K562 (cell line): Measurements from ENCODE around the gene VDAC2. TPM values are rescaled to one million over a fixed set of nuclear protein-coding genes. Genes with fewer than 3 reads are reported as not detected.
A peak's percentile ranks its signal among the peaks of the same experiment; 100 is the strongest.

Experiments
- BMI1 ChIP-seq: fragments of 150-350 bp; IDR thresholded peaks from 2 replicates; pipeline ENCODE4 v1.6.1; 2014; ENCODE audit warnings: low read length
- CBFA2T3 ChIP-seq: fragments of 450-650 bp; IDR thresholded peaks from 2 replicates; pipeline ENCODE4 v1.6.1; 2017
- CBFB ChIP-seq: sonication (generic); formaldehyde crosslinking; IDR thresholded peaks from 2 replicates; pipeline ENCODE4 v1.4.0; 2020; ENCODE audit warnings: mild to moderate bottlenecking, missing genetic modification reagents
- CREM ChIP-seq: IDR thresholded peaks from 2 replicates; pipeline ENCODE4 v1.6.1; 2014; ENCODE audit warnings: antibody characterized with exemption, low read depth
- CTBP1 ChIP-seq: fragments of 450-650 bp; IDR thresholded peaks from 2 replicates; pipeline ENCODE4 v1.6.1; 2016; ENCODE audit warnings: borderline replicate concordance
- ELF2 ChIP-seq: fragments of 250-450 bp; sonication (Bioruptor Pico); IDR thresholded peaks from 2 replicates; pipeline ENCODE4 v1.5.0; 2021; ENCODE audit warnings: mild to moderate bottlenecking
- FOSL1 ChIP-seq: fragments of 200-800 bp; sonication (Bioruptor generic); conservative IDR thresholded peaks from 2 replicates; pipeline ENCODE4 v1.6.1; 2016; ENCODE audit warnings: missing genetic modification characterization, missing compliant biosample characterization
- FOXK2 ChIP-seq, 2 experiments: fragments of 450-650 bp; IDR thresholded peaks in 1 of 2; conservative IDR thresholded peaks in 1 of 2; 2 replicates each; pipeline ENCODE4 v1.6.1; 2016; ENCODE audit warnings: low read depth in 2 of 2, mild to moderate bottlenecking in 1 of 2
- HDGF ChIP-seq: fragments of 450-650 bp; IDR thresholded peaks from 2 replicates; pipeline ENCODE4 v1.6.1; 2016
- HLTF ChIP-seq: fragments of 450-650 bp; IDR thresholded peaks from 2 replicates; pipeline ENCODE4 v1.6.1; 2016
- KLF16 ChIP-seq: IDR thresholded peaks from 2 replicates; pipeline ENCODE4 v1.6.1; 2016; ENCODE audit warnings: antibody characterized with exemption
- NBN ChIP-seq: fragments of 450-650 bp; IDR thresholded peaks from 2 replicates; pipeline ENCODE4 v1.6.1; 2016; ENCODE audit warnings: low read depth, mild to moderate bottlenecking
- NFXL1 ChIP-seq: fragments of 450-650 bp; formaldehyde crosslinking; IDR thresholded peaks from 2 replicates; pipeline ENCODE4 v1.4.0; 2021; ENCODE audit warnings: mild to moderate bottlenecking
- PCBP2 ChIP-seq: fragments of 200-400 bp; formaldehyde crosslinking; IDR thresholded peaks from 2 replicates; pipeline ENCODE4 v1.6.1; 2018; ENCODE audit warnings: low read length, low read depth, mild to moderate bottlenecking, moderate library complexity; ENCODE audit not compliant: poor library complexity, severe bottlenecking
- RAD51 ChIP-seq: fragments of 450-650 bp; IDR thresholded peaks from 2 replicates; pipeline ENCODE4 v1.7.1; 2016; ENCODE audit warnings: low read depth, mild to moderate bottlenecking, borderline replicate concordance
- RBM14 ChIP-seq: fragments of 200-400 bp; formaldehyde crosslinking; IDR thresholded peaks from 2 replicates; pipeline ENCODE4 v1.6.1; 2018; ENCODE audit warnings: low read depth, mild to moderate bottlenecking, low read length, moderate library complexity, borderline replicate concordance; ENCODE audit not compliant: insufficient read depth
- SIN3B ChIP-seq: fragments of 450-650 bp; IDR thresholded peaks from 2 replicates; pipeline ENCODE4 v1.6.1; 2017; ENCODE audit warnings: low read depth, mild to moderate bottlenecking, moderate library complexity
- SMAD1 ChIP-seq: fragments of 150-350 bp; IDR thresholded peaks from 2 replicates; pipeline ENCODE4 v1.6.1; 2014; ENCODE audit warnings: low read length, low read depth; ENCODE audit not compliant: partially characterized antibody
- SP1 ChIP-seq: sonication (generic); formaldehyde crosslinking; IDR thresholded peaks from 2 replicates; pipeline ENCODE4 v1.8.1; 2022; ENCODE audit warnings: mild to moderate bottlenecking, missing genetic modification reagents
- SUPT5H ChIP-seq: fragments of 450-650 bp; IDR thresholded peaks from 2 replicates; pipeline ENCODE4 v1.6.1; 2016
- TAL1 ChIP-seq: fragments of 450-650 bp; IDR thresholded peaks from 2 replicates; pipeline ENCODE4 v1.6.1; 2016; ENCODE audit warnings: mild to moderate bottlenecking
- TRIM28 ChIP-seq: fragments of 450-650 bp; IDR thresholded peaks from 2 replicates; pipeline ENCODE4 v1.6.1; 2017
- YBX1 ChIP-seq: fragments of 450-650 bp; IDR thresholded peaks from 2 replicates; pipeline ENCODE4 v1.7.1; 2016; ENCODE audit warnings: mild to moderate bottlenecking
- ZKSCAN1 ChIP-seq: fragments of 150-350 bp; IDR thresholded peaks from 2 replicates; pipeline ENCODE4 v1.6.1; 2016; ENCODE audit warnings: low read depth, low read length
- ZNF699 ChIP-seq: fragments of 250-450 bp; sonication (Bioruptor Pico); IDR thresholded peaks from 2 replicates; pipeline ENCODE4 v1.8.0; 2021; ENCODE audit warnings: mild to moderate bottlenecking, moderate library complexity; ENCODE audit not compliant: insufficient replicate concordance
- polyA plus RNA-seq, 8 experiments: library from polyadenylated mRNA; depleted of rRNA in 4 of 8; stranded (reverse) in 5 of 8; unstranded in 3 of 8; fragments of >200 nt; fragmentation: Nextera tagmentation in 2 of 8; fragmentation: Illumina TruSeq in 1 of 8; extraction: Ambion mirVana in 2 of 8; extraction: Trizol in 1 of 8; gene quantifications; 2 replicates each; pipeline versions ENCODE4 v1.2.1 to v1.2.3, GENCODE V29; 2011 to 2014; ENCODE audit warnings: inconsistent platforms in 1 of 8, missing spikeins in 1 of 8
- total RNA-seq, 7 experiments: library from RNA; depleted of rRNA in 6 of 7; stranded (reverse); fragments of >200 nt in 6 of 7; fragmentation: Illumina TruSeq in 2 of 7; extraction: Trizol in 2 of 7; gene quantifications; 2 replicates each; pipeline versions ENCODE4 v1.2.1 to v1.2.3, GENCODE V29; 2011 to 2021; ENCODE audit warnings: low replicate concordance in 1 of 7
- TF ChIP-seq, protein P1 (sequence below): fragments of 450-650 bp; IDR thresholded peaks from 2 replicates; pipeline ENCODE4 v1.6.1; 2016; ENCODE audit warnings: borderline replicate concordance
- TF ChIP-seq, protein P2 (sequence below): fragments of 250-450 bp; sonication (Bioruptor Pico); IDR thresholded peaks from 2 replicates; pipeline ENCODE4 v1.8.0; 2021; ENCODE audit warnings: borderline replicate concordance, mild to moderate bottlenecking, moderate library complexity; ENCODE audit not compliant: poor library complexity, severe bottlenecking
- TF ChIP-seq, protein P3 (sequence below): sonication (generic); formaldehyde crosslinking; IDR thresholded peaks from 2 replicates; pipeline ENCODE4 v1.5.0; 2020; ENCODE audit warnings: missing genetic modification reagents
- TF ChIP-seq, protein P4 (sequence below): fragments of 200-800 bp; sonication (Bioruptor generic); IDR thresholded peaks from 2 replicates; pipeline ENCODE4 v1.6.1; 2017; ENCODE audit warnings: missing genetic modification characterization, missing compliant biosample characterization

VDAC2 gene
- total and polyA plus RNA-seq, 9 of the 15 experiments (the other 6 are each of a cell fraction or from before 2014, with no cell fraction given): 139 to 450 (median 250) TPM

DNA sequence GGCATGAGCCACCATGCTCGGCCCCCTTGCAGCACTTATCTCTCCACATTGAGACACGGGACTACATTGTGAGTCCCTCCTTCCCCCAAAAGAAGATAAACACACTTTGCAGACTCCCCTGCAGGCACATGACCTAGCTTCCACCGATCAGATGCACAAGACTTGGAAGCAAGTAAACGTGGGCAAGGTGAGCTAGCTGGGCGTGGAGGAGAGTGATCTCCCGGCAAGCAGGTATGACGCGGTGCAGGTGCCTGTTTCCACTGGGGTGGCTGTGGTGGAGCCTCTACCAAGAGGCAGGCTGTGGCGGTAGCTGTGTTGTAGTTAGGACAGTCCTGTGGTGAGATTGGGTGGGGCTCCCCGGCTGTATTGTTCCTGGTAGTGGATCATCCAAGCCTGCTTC, 32.8 kb downstream of the VDAC2 start (continued):
- TF ChIP-seq SUPT5H (no peak), FOSL1 (tag) (no peak), KLF16 (no peak), HDGF (peak; percentile 49; the same call in 1 of the 2 replicates), ZNF699 (CRISPR knock-in tag) (no peak), PCBP2 (no peak), SP1 (CRISPR knock-in tag) (no peak), CBFA2T3 (peak; percentile 74), YBX1 (no peak), NBN (no peak), RAD51 (peak; percentile 54; the same call in 1 of the 2 replicates), BMI1 (no peak), CBFB (no peak), ELF2 (CRISPR knock-in tag) (no peak), FOXK2 (conservative IDR thresholded peaks at IDR 0.05 in 1 of 2, IDR thresholded peaks at IDR 0.05 in 1 of 2; ENCODE audit: low read depth in 2 of 2) (peak; percentile 74 to 75; a peak in 3 of 4 replicates), NFXL1 (no peak), HLTF (no peak), RBM14 (no peak), CTBP1 (peak; percentile 83; the same call in 1 of the 2 replicates), TRIM28 (no peak), TAL1 (peak; percentile 25; the same call in 1 of the 2 replicates), SMAD1 (no peak), SIN3B (peak; percentile 36; the same call in 1 of the 2 replicates), ZKSCAN1 (peak; percentile 30; the same call in 1 of the 2 replicates), CREM (0 out of 2 replicates have a peak, but pooled peaks have one; percentile 10)
- TF ChIP-seq, protein P1, sequence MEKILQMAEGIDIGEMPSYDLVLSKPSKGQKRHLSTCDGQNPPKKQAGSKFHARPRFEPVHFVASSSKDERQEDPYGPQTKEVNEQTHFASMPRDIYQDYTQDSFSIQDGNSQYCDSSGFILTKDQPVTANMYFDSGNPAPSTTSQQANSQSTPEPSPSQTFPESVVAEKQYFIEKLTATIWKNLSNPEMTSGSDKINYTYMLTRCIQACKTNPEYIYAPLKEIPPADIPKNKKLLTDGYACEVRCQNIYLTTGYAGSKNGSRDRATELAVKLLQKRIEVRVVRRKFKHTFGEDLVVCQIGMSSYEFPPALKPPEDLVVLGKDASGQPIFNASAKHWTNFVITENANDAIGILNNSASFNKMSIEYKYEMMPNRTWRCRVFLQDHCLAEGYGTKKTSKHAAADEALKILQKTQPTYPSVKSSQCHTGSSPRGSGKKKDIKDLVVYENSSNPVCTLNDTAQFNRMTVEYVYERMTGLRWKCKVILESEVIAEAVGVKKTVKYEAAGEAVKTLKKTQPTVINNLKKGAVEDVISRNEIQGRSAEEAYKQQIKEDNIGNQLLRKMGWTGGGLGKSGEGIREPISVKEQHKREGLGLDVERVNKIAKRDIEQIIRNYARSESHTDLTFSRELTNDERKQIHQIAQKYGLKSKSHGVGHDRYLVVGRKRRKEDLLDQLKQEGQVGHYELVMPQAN: no peak
- TF ChIP-seq, protein P2, sequence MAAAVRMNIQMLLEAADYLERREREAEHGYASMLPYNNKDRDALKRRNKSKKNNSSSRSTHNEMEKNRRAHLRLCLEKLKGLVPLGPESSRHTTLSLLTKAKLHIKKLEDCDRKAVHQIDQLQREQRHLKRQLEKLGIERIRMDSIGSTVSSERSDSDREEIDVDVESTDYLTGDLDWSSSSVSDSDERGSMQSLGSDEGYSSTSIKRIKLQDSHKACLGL (CRISPR knock-in tag): no peak
- TF ChIP-seq, protein P3, sequence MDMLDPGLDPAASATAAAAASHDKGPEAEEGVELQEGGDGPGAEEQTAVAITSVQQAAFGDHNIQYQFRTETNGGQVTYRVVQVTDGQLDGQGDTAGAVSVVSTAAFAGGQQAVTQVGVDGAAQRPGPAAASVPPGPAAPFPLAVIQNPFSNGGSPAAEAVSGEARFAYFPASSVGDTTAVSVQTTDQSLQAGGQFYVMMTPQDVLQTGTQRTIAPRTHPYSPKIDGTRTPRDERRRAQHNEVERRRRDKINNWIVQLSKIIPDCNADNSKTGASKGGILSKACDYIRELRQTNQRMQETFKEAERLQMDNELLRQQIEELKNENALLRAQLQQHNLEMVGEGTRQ: peak; percentile 42; the same call in 1 of the 2 replicates
- TF ChIP-seq, protein P4, sequence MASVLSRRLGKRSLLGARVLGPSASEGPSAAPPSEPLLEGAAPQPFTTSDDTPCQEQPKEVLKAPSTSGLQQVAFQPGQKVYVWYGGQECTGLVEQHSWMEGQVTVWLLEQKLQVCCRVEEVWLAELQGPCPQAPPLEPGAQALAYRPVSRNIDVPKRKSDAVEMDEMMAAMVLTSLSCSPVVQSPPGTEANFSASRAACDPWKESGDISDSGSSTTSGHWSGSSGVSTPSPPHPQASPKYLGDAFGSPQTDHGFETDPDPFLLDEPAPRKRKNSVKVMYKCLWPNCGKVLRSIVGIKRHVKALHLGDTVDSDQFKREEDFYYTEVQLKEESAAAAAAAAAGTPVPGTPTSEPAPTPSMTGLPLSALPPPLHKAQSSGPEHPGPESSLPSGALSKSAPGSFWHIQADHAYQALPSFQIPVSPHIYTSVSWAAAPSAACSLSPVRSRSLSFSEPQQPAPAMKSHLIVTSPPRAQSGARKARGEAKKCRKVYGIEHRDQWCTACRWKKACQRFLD (CRISPR knock-in tag): no peak
